ENCODE results near the gene TENT4B. TPM values are rescaled to one million over a fixed set of nuclear protein-coding genes. Genes with fewer than 3 reads are reported as not detected.

Gene TENT4B
- total RNA-seq, 1 experiment from 2014 or later = 28.6 TPM

DNA sequence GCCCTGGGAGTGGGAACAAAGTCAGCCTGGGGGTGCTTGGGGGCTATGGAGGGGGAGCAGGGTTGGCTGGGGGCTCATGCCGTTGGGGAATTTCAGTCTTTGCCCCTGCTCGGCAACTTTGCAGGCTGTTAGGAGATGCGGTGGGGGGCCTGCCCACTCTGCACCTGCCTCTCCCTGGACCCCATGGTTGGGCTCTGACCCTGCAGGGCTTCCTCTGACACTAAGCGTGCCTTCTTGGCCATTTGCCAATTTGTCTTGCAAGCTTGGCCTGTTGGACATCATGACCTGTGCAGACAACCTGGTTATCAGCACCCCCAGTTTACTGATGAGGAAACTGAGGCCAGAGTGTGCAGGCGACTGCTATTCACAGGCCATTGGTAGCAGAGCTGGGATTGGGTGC lies 127.8 kb downstream of the TENT4B start:
- POLR2A ChIA-PET = no interaction called here
- H3K4me3 Mint-ChIP-seq (ENCODE audit: unreplicated experiment) = no peak overlapping the region
- Histone ChIP-seq H3K9me3 (no peaks in the 10 kb centered on the region), H3K4me3 (ENCODE audit: low read depth, low read length) (no peak overlapping the region), H3K4me1 (0 out of 2 replicates have a peak, but pooled peaks cover 3% of the 10 kb centered on the region), H3K27me3 (replicated peaks; ENCODE audit: control insufficient read depth, insufficient read depth, low read length) (no peaks in the 10 kb centered on the region), H3K36me3 (ENCODE audit: control insufficient read depth, insufficient read depth, low read length) (no peaks in the 10 kb centered on the region)
- intact Hi-C loops (cut with micrococcal nuclease; ENCODE audit: unreplicated experiment) = no loop called here
- H3K36me3 Mint-ChIP-seq (ENCODE audit: insufficient read depth, unreplicated experiment) = peaks cover 6% of the 10 kb centered on the region
- CTCF ChIA-PET = no interaction called here
- no peak overlapping the region for H3K27ac Mint-ChIP-seq (ENCODE audit: unreplicated experiment)
- DNase-seq = no peak
- H3K27me3 Mint-ChIP-seq (ENCODE audit: insufficient read depth, unreplicated experiment) = no peaks in the 10 kb centered on the region
- H3K9me3 Mint-ChIP-seq (ENCODE audit: unreplicated experiment) = peaks cover 9% of the 10 kb centered on the region
- TF ChIP-seq, protein P1, sequence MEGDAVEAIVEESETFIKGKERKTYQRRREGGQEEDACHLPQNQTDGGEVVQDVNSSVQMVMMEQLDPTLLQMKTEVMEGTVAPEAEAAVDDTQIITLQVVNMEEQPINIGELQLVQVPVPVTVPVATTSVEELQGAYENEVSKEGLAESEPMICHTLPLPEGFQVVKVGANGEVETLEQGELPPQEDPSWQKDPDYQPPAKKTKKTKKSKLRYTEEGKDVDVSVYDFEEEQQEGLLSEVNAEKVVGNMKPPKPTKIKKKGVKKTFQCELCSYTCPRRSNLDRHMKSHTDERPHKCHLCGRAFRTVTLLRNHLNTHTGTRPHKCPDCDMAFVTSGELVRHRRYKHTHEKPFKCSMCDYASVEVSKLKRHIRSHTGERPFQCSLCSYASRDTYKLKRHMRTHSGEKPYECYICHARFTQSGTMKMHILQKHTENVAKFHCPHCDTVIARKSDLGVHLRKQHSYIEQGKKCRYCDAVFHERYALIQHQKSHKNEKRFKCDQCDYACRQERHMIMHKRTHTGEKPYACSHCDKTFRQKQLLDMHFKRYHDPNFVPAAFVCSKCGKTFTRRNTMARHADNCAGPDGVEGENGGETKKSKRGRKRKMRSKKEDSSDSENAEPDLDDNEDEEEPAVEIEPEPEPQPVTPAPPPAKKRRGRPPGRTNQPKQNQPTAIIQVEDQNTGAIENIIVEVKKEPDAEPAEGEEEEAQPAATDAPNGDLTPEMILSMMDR (IDR thresholded peaks at IDR 0.05; ENCODE audit: insufficient read depth in 1 of 2, low read depth in 1 of 2, low read length in 1 of 2, severe bottlenecking in 1 of 2, unreplicated experiment in 1 of 2) = no peak
- no peaks in the 10 kb centered on the region for H3K4me1 Mint-ChIP-seq (ENCODE audit: low read depth, unreplicated experiment)
- no TSS peak for BruUV-seq (replicated peaks)

Other genes starting within 250 kb of the TENT4B start
- 34.5 and 39.4 TPM in 2 replicates for gene CNEP1R1, start 128.1 kb upstream of the TENT4B start, total RNA-seq (2022)
- 41.6 and 42.8 TPM in 2 replicates for gene HEATR3, start 87.3 kb upstream of the TENT4B start, total RNA-seq (2022)
- gene ADCY7, start 113.2 kb downstream of the TENT4B start, total RNA-seq (2022) = 51.3 and 54.2 TPM in 2 replicates
- gene BRD7, start 215.7 kb downstream of the TENT4B start, total RNA-seq (2022) = 147 and 170 TPM in 2 replicates